HepG2 (cell line): ENCODE data around the gene GRM7. TPM values are rescaled to one million over a fixed set of nuclear protein-coding genes. Genes with fewer than 3 reads are reported as not detected.

Source experiments
- ATAC-seq: fragments of 200-7000 bp; cut with Tn5 transposase; 3 replicates; pipeline ENCODE4 v1.9.1; 2020; ENCODE audit warnings: mild to moderate bottlenecking, moderate library complexity
- BruUV-seq: library from RNA; stranded (reverse); fragments of 400-500 nt; replicated peaks from 2 replicates; lab custom pipeline; 2021; lab: Mats Ljungman, UMichigan
- CTCF ChIA-PET: fragments of 300-600 bp; formaldehyde crosslinking; extraction: SDS; loops from one replicate; lab custom pipeline; 2021; ENCODE audit warnings: low total read pairs, inconsistent platforms, low intra/inter-chr PET ratio; lab: Yijun Ruan, JAX
- POLR2A ChIA-PET: fragments of 350-600 bp; sonication (Branson Sonifier 250); formaldehyde crosslinking; loops from one replicate; lab custom pipeline; 2020; ENCODE audit warnings: antibody characterized with exemption, inconsistent platforms; lab: Yijun Ruan, JAX
- DNase-seq: peaks from one replicate; pipeline ENCODE4 v3.0.0-alpha.2; 2015; ENCODE audit warnings: low spot score
- FAIRE-seq: peaks from 3 replicates; lab custom pipeline; 2011; peaks lifted over from hg19 to GRCh38; lab: Jason Lieb, UNC
- H2AFZ ChIP-seq: one replicate; pipeline ENCODE4 v1.6.1; 2011; ENCODE audit warnings: low read length, inconsistent platforms
- H3K27ac ChIP-seq: fragments of 300-600 bp; 3 replicates; pipeline ENCODE4 v1.8.0; 2011; ENCODE audit warnings: mixed run types, mild to moderate bottlenecking, mixed read lengths, low read length, inconsistent platforms; ENCODE audit not compliant: insufficient read depth; ENCODE audit errors: extremely low read length
- H3K27me3 ChIP-seq, 2 experiments: fragments of 200-600 bp in 1 of 2; 2 replicates in 1 of 2; 3 replicates in 1 of 2; pipeline versions ENCODE4 v1.6.0 to v1.8.0; 2011; ENCODE audit warnings: low read length in 2 of 2, mild to moderate bottlenecking in 2 of 2, moderate library complexity in 2 of 2, inconsistent platforms in 1 of 2; ENCODE audit not compliant: insufficient read depth in 2 of 2, control insufficient read depth in 1 of 2
- H3K36me3 ChIP-seq, 2 experiments: fragments of 200-600 bp in 1 of 2; replicated peaks in 1 of 2; 2 replicates in 1 of 2; 3 replicates in 1 of 2; pipeline versions ENCODE4 v1.5.1 to v1.8.0; 2011; ENCODE audit warnings: low read length in 2 of 2, inconsistent platforms in 1 of 2; ENCODE audit not compliant: insufficient read depth in 2 of 2, control insufficient read depth in 1 of 2
- H3K4me1 ChIP-seq: 2 replicates; pipeline ENCODE4 v1.5.1; 2012; ENCODE audit warnings: low read length, inconsistent platforms; ENCODE audit not compliant: insufficient read depth
- H3K4me2 ChIP-seq: 2 replicates; pipeline ENCODE4 v1.6.0; 2011; ENCODE audit warnings: low read depth, low read length, inconsistent platforms
- H3K4me3 ChIP-seq, 3 experiments: fragments of 200-600 bp in 1 of 3; sonication (generic), shearing (Covaris generic) in 1 of 3; replicated peaks in 1 of 3; 2 replicates each; pipeline ENCODE4 v1.5.1; 2011 to 2016; ENCODE audit warnings: low read length in 3 of 3, inconsistent platforms in 2 of 3, low read depth in 2 of 3, mild to moderate bottlenecking in 2 of 3, control low read depth in 1 of 3, mixed read lengths in 1 of 3; ENCODE audit not compliant: insufficient read depth in 1 of 3
- H3K79me2 ChIP-seq: one replicate; pipeline ENCODE4 v1.6.1; 2011; ENCODE audit warnings: low read length, inconsistent platforms; ENCODE audit not compliant: insufficient read depth
- H3K9ac ChIP-seq: 2 replicates; pipeline ENCODE4 v1.6.0; 2011; ENCODE audit warnings: mild to moderate bottlenecking, low read depth, low read length, inconsistent platforms; ENCODE audit not compliant: insufficient read depth
- H3K9me3 ChIP-seq: 2 replicates; pipeline ENCODE4 v1.5.1; 2012; ENCODE audit warnings: mild to moderate bottlenecking, low read length
- H4K20me1 ChIP-seq: 2 replicates; pipeline ENCODE4 v1.6.0; 2011; ENCODE audit warnings: inconsistent platforms, mild to moderate bottlenecking, low read length, moderate library complexity; ENCODE audit not compliant: insufficient read depth
- JUNB ChIP-seq: sonication (generic); formaldehyde crosslinking; IDR thresholded peaks from 2 replicates; pipeline ENCODE4 v1.8.0; 2022; ENCODE audit warnings: missing genetic modification reagents, mild to moderate bottlenecking, borderline replicate concordance
- MAFF ChIP-seq: IDR thresholded peaks from 2 replicates; pipeline ENCODE4 v1.6.1; 2011; ENCODE audit warnings: low read depth, low read length, improper control_type of control experiment
- MIER3 ChIP-seq: IDR thresholded peaks from 2 replicates; pipeline ENCODE4 v1.6.1; 2016; ENCODE audit warnings: missing compliant biosample characterization, borderline replicate concordance
- MIXL1 ChIP-seq: IDR thresholded peaks from 2 replicates; pipeline ENCODE4 v1.6.1; 2016
- ZNF441 ChIP-seq: sonication (generic); formaldehyde crosslinking; IDR thresholded peaks from 2 replicates; pipeline ENCODE4 v1.7.0; 2021; ENCODE audit warnings: missing genetic modification reagents, borderline replicate concordance
- ZNF749 ChIP-seq: sonication (generic); formaldehyde crosslinking; IDR thresholded peaks from 2 replicates; pipeline ENCODE4 v1.8.0; 2022; ENCODE audit warnings: mild to moderate bottlenecking, missing genetic modification reagents, moderate library complexity, borderline replicate concordance
- ZNF891 ChIP-seq: sonication (generic); formaldehyde crosslinking; IDR thresholded peaks from 2 replicates; pipeline ENCODE4 v1.5.0; 2020; ENCODE audit warnings: mild to moderate bottlenecking, missing genetic modification reagents
- WGBS: methylation state at CpG from one replicate; pipeline ENCODE4 v1.1.6; 2017; ENCODE audit warnings: low lambda C conversion rate; 5-methylcytosine and 5-hydroxymethylcytosine counted together
- in situ Hi-C: cut with HindIII; loops from 2 replicates; pipeline ENCODE4 v1.10.0; 2017; ENCODE audit warnings: low pct_unique_long_range_greater_than_20kb; ENCODE audit not compliant: extremely low pct_ligation_motif_present
- intact Hi-C: fragments of 100-400 bp; cut with micrococcal nuclease; formaldehyde crosslinking; loops from one replicate; pipeline ENCODE4 v1.10.0; 2022; ENCODE audit not compliant: unreplicated experiment
- polyA plus RNA-seq, 8 experiments: library from polyadenylated mRNA; depleted of rRNA in 3 of 8; stranded (reverse) in 7 of 8; unstranded in 1 of 8; fragments of >200 nt; fragmentation: Illumina TruSeq in 4 of 8; extraction: Trizol in 4 of 8; gene quantifications; 2 replicates each; pipeline versions ENCODE4 v1.2.1 to v1.2.3, GENCODE V29; 2011 to 2016; ENCODE audit warnings: low read depth in 4 of 8, missing spikeins in 1 of 8, mixed read lengths in 1 of 8; ENCODE audit not compliant: insufficient read depth in 1 of 8
- total RNA-seq, 5 experiments: library from RNA; depleted of rRNA; stranded (reverse); fragments of >200 nt; fragmentation: Illumina TruSeq; extraction: Trizol; gene quantifications; 2 replicates each; pipeline ENCODE4 v1.2.3, GENCODE V29; 2016; ENCODE audit warnings: low read depth in 1 of 5
- TF ChIP-seq, protein P1 (sequence below): sonication (generic); formaldehyde crosslinking; IDR thresholded peaks from 2 replicates; pipeline ENCODE4 v1.4.0; 2020; ENCODE audit warnings: missing genetic modification reagents
- TF ChIP-seq, protein P2 (sequence below): sonication (generic); formaldehyde crosslinking; IDR thresholded peaks from 2 replicates; pipeline ENCODE4 v1.8.0; 2022; ENCODE audit warnings: mild to moderate bottlenecking, missing genetic modification reagents, moderate library complexity
- TF ChIP-seq, protein P3 (sequence below): sonication (generic); formaldehyde crosslinking; IDR thresholded peaks from 2 replicates; pipeline ENCODE4 v1.8.0; 2022; ENCODE audit warnings: mild to moderate bottlenecking, missing genetic modification reagents, borderline replicate concordance
- TF ChIP-seq, protein P4 (sequence below): sonication (generic); formaldehyde crosslinking; conservative IDR thresholded peaks from 2 replicates; pipeline ENCODE4 v1.8.0; 2022; ENCODE audit warnings: low read depth, missing genetic modification reagents
- TF ChIP-seq, protein P5 (sequence below): sonication (generic); formaldehyde crosslinking; IDR thresholded peaks from 2 replicates; pipeline ENCODE4 v1.9.0; 2021; ENCODE audit warnings: missing genetic modification reagents, mild to moderate bottlenecking, borderline replicate concordance

GRM7 gene
- total and polyA plus RNA-seq, 2 of the 13 experiments (the other 11 are each of a cell fraction or from before 2014, with no cell fraction given): not detected

DNA sequence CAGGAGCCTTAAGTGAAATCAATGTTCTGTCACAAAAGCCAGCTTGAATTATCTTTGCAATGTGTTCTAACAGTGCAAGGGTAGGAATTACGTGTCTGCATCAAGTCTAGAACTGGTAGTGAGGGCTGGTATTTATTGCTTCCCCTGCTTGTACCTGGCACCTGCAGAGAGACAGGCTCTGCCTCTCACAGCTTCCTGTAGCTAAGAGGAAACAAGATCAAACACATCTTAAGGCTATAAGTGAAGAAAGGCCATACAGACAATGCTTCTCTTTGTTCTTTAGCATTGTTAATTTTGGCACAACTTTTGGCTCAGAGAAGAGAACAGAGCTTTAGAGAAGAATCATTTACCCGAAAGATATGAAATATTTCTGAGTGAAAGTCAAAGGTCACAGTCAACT, 479.9 kb downstream of the GRM7 start:
- CTCF ChIA-PET: no interaction called here
- no peaks in the 10 kb centered on the region for H3K27me3 ChIP-seq
- no peak overlapping the region for H3K4me3 ChIP-seq
- H3K4me1 ChIP-seq: no peaks in the 10 kb centered on the region
- H2AFZ ChIP-seq: no peak overlapping the region
- TF ChIP-seq, protein P1, sequence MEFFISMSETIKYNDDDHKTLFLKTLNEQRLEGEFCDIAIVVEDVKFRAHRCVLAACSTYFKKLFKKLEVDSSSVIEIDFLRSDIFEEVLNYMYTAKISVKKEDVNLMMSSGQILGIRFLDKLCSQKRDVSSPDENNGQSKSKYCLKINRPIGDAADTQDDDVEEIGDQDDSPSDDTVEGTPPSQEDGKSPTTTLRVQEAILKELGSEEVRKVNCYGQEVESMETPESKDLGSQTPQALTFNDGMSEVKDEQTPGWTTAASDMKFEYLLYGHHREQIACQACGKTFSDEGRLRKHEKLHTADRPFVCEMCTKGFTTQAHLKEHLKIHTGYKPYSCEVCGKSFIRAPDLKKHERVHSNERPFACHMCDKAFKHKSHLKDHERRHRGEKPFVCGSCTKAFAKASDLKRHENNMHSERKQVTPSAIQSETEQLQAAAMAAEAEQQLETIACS (CRISPR knock-in tag): no peak
- TF ChIP-seq, protein P2, sequence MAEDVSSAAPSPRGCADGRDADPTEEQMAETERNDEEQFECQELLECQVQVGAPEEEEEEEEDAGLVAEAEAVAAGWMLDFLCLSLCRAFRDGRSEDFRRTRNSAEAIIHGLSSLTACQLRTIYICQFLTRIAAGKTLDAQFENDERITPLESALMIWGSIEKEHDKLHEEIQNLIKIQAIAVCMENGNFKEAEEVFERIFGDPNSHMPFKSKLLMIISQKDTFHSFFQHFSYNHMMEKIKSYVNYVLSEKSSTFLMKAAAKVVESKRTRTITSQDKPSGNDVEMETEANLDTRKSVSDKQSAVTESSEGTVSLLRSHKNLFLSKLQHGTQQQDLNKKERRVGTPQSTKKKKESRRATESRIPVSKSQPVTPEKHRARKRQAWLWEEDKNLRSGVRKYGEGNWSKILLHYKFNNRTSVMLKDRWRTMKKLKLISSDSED (CRISPR knock-in tag): no peak
- TF ChIP-seq MAFF: no peak
- TF ChIP-seq ZNF749 (CRISPR knock-in tag): no peak
- no peak overlapping the region for H3K4me2 ChIP-seq
- in situ Hi-C loops (no loop called here), intact Hi-C loops (no loop called here)
- no peaks in the 10 kb centered on the region for H4K20me1 ChIP-seq
- DNase-seq (no peak), ATAC-seq (no peak), FAIRE-seq (no peak)
- POLR2A ChIA-PET: no interaction called here
- no peaks in the 10 kb centered on the region for H3K36me3 ChIP-seq
- H3K79me2 ChIP-seq: no peaks in the 10 kb centered on the region
- H3K9me3 ChIP-seq: peaks cover 64% of the 10 kb centered on the region
- no peak overlapping the region for H3K9ac ChIP-seq
- WGBS: 2% methylated on average over 2 of the region's 2 CpGs
- no TSS peak for BruUV-seq
- no peak overlapping the region for H3K27ac ChIP-seq

DNA sequence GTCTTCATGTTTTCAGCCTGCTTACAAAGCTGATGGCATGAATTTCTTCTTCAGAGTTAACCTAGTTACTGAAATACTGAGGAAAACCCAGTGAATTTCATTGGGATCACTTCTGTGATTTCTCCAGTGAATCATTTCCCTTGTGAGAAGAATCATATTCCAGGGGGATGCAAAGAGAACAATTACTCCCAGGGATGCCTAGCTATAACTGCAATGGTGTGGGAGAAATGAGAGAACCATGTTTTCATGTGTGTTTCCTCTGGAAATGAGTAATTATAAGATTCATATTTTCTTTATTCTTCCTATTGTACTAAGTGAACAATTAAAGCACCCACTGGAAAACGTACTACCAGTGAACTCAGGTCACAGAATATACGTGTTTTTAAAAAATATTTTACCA, 485.4 kb downstream of the GRM7 start:
- H3K4me3 ChIP-seq: no peak overlapping the region
- WGBS: 4% methylated on average over 2 of the region's 2 CpGs
- H2AFZ ChIP-seq: no peak overlapping the region
- ChIA-PET POLR2A (no interaction called here), CTCF (no interaction called here)
- no peaks in the 10 kb centered on the region for H3K79me2 ChIP-seq
- H3K9me3 ChIP-seq: peaks cover 53% of the 10 kb centered on the region
- DNase-seq (no peak), ATAC-seq (no peak), FAIRE-seq (no peak)
- H3K36me3 ChIP-seq: no peaks in the 10 kb centered on the region
- no peak overlapping the region for H3K9ac ChIP-seq
- in situ Hi-C loops: no loop called here
- intact Hi-C loops: no loop called here
- H4K20me1 ChIP-seq: no peaks in the 10 kb centered on the region
- no TSS peak for BruUV-seq
- no peak overlapping the region for H3K4me2 ChIP-seq
- no peaks in the 10 kb centered on the region for H3K4me1 ChIP-seq
- H3K27ac ChIP-seq: no peak overlapping the region
- H3K27me3 ChIP-seq: no peaks in the 10 kb centered on the region
- TF ChIP-seq, protein P3, sequence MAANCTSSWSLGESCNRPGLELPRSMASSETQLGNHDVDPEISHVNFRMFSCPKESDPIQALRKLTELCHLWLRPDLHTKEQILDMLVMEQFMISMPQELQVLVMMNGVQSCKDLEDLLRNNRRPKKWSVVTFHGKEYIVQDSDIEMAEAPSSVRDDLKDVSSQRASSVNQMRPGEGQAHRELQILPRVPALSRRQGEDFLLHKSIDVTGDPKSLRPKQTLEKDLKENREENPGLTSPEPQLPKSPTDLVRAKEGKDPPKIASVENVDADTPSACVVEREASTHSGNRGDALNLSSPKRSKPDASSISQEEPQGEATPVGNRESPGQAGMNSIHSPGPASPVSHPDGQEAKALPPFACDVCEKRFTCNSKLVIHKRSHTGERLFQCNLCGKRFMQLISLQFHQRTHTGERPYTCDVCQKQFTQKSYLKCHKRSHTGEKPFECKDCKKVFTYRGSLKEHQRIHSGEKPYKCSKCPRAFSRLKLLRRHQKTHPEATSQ (CRISPR knock-in tag): no peak
- TF ChIP-seq MIER3 (CRISPR knock-in tag): no peak
- no peak for TF ChIP-seq ZNF441 (CRISPR knock-in tag)
- TF ChIP-seq, protein P4, sequence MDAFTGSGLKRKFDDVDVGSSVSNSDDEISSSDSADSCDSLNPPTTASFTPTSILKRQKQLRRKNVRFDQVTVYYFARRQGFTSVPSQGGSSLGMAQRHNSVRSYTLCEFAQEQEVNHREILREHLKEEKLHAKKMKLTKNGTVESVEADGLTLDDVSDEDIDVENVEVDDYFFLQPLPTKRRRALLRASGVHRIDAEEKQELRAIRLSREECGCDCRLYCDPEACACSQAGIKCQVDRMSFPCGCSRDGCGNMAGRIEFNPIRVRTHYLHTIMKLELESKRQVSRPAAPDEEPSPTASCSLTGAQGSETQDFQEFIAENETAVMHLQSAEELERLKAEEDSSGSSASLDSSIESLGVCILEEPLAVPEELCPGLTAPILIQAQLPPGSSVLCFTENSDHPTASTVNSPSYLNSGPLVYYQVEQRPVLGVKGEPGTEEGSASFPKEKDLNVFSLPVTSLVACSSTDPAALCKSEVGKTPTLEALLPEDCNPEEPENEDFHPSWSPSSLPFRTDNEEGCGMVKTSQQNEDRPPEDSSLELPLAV (CRISPR knock-in tag): no peak
- no peak for TF ChIP-seq MIXL1 (CRISPR knock-in tag)
- TF ChIP-seq JUNB: no peak
- TF ChIP-seq, protein P5, sequence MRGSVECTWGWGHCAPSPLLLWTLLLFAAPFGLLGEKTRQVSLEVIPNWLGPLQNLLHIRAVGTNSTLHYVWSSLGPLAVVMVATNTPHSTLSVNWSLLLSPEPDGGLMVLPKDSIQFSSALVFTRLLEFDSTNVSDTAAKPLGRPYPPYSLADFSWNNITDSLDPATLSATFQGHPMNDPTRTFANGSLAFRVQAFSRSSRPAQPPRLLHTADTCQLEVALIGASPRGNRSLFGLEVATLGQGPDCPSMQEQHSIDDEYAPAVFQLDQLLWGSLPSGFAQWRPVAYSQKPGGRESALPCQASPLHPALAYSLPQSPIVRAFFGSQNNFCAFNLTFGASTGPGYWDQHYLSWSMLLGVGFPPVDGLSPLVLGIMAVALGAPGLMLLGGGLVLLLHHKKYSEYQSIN (CRISPR knock-in tag): no peak
- TF ChIP-seq ZNF891: no peak
